Measurements from ENCODE around the gene TMEM151B.
"Not testable (repeated sequence)": the region's sequence is repeated elsewhere in the genome, so short reads cannot be mapped to it uniquely, and the experiment has no call there.

Gene TMEM151B

GRCh38 chr6:44230034-44230675 lies 40.1 kb upstream of the TMEM151B start:
- DNase-seq = no peak
- in situ Hi-C loops (cut with HindIII; ENCODE audit: low pct_ligation_motif_present, low pct_unique_long_range_greater_than_20kb, low sequenced_read_pairs) = no loop called here

- in situ Hi-C loops (cut with HindIII; ENCODE audit: low pct_ligation_motif_present, low pct_unique_long_range_greater_than_20kb, low sequenced_read_pairs); DNase-seq: not testable (repeated sequence)
Measured at GRCh38 chr6:44231426-44231825, 38.8 kb upstream of the TMEM151B start.

- in situ Hi-C loops (cut with HindIII; ENCODE audit: low pct_ligation_motif_present, low pct_unique_long_range_greater_than_20kb, low sequenced_read_pairs) = no loop called here
- DNase-seq = no peak
Measured at GRCh38 chr6:44232676-44233566, 37.3 kb upstream of the TMEM151B start.

- in situ Hi-C loops (cut with HindIII; ENCODE audit: low pct_ligation_motif_present, low pct_unique_long_range_greater_than_20kb, low sequenced_read_pairs) = no loop called here
Measured at GRCh38 chr6:44233567-44234100, 36.6 kb upstream of the TMEM151B start.

GRCh38 chr6:44234101-44235025 lies 35.9 kb upstream of the TMEM151B start:
- DNase-seq = peak; percentile 80
- in situ Hi-C loops (cut with HindIII; ENCODE audit: low pct_ligation_motif_present, low pct_unique_long_range_greater_than_20kb, low sequenced_read_pairs) = no loop called here

More at GRCh38 chr6:44233567-44234100, 36.6 kb upstream of the TMEM151B start:
- no peak for DNase-seq

- no peak for DNase-seq
- in situ Hi-C loops (cut with HindIII; ENCODE audit: low pct_ligation_motif_present, low pct_unique_long_range_greater_than_20kb, low sequenced_read_pairs) = no loop called here
Measured at GRCh38 chr6:44235269-44235668, 35.0 kb upstream of the TMEM151B start.

DNA sequence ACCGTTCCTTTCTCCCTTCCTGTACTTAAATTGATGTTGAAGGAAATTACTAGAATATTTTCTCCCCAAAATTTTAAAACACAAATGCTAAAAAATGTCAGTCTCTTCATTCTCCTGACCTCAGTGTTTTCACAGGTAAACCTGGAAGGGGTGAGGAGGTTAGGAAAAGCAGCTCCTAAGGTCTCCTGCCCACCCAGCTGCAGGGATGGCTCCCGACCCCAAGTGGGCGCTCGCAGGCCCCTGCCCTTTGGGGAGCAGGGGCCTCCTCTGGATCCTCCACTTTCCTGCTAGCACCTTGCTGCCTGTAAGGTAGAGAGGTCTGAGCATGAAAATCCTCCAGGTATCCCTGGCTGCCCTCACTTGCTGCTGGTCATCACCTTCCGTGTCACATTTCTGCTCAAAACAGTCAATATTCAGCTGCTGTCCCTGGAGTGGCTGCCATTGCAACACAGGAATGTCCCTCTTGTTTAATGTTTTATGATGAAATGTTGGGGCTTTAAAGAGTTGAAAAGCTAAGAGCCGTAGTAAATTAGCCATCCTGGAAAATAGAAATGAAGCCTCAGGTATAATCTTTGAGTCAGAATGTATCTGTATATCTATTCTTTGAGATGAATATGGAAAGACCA lies 34.2 kb upstream of the TMEM151B start:
- DNase-seq = no peak
- in situ Hi-C loops (cut with HindIII; ENCODE audit: low pct_ligation_motif_present, low pct_unique_long_range_greater_than_20kb, low sequenced_read_pairs) = no loop called here

DNA sequence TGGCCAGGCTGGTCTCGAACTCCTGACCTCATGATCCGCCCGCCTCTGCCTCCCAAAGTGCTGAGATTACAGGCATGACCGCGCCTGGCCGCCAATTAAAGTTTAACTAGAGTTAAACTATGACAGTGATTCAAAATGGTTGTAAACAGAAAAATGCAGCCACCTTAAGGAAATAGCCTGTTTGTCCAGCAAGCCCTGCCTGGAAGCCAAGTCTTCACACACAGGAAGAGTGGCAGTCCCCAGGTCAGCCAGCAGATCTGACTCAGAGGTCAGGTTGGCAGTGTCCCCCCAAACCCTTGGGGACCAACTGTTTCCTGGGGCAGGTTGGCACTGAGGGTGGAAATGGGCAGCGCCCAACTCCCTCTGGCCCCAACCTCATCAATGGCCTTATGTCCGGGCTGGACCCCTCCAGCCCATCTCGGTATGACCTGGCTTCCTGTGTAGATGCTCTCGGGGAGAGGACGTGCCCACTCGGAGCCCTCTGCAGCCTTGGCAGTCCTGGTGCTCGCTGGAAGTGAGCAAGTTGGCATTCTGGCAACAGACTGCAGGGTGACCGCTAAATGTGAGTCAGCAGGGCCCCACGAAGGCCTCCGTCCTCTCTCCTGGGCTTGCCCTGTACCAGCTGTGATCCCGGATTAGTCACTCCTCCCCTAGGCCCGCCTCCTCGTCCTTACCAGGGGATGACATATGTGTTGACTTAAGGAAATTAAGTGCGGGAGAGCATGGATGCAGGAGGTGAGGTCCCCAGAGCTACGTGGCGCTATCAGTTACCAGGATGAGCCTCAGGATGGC lies 33.0 kb upstream of the TMEM151B start:
- peak; percentile 98 for DNase-seq
- in situ Hi-C loops (cut with HindIII; ENCODE audit: low pct_ligation_motif_present, low pct_unique_long_range_greater_than_20kb, low sequenced_read_pairs) = no loop called here

DNA sequence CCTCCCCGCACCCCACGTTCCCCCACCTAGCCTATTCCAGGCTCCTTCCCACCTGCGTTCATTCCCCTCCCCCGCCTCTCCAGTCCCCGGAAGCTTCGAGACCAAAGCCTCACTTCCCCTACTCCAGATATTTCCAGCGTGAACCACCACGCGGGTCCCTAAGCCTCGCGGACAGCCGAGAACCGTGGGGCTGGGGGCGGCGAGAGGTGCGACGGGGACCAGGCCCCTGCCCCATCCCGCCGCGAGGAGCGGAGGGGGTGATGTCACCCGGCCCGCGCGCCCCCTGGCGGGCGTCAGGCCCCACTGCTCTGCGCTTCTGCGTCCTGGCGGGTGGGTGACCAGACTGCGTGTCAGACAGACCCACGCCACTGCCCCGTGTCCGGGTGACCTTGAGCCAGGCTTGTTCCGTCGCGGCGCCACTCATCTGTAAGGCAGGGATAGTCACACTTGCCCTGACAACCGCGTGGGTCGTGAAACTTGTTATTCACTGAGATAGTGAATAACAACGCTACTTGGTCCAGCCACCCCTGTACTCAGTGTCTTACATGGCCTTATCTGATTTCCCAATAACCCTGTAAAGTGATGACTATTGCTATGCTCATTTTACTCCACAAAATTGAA lies 32.3 kb upstream of the TMEM151B start:
- DNase-seq = peak; percentile 71
- in situ Hi-C loops (cut with HindIII; ENCODE audit: low pct_ligation_motif_present, low pct_unique_long_range_greater_than_20kb, low sequenced_read_pairs) = no loop called here

- no peak for DNase-seq
- in situ Hi-C loops (cut with HindIII; ENCODE audit: low pct_ligation_motif_present, low pct_unique_long_range_greater_than_20kb, low sequenced_read_pairs) = no loop called here
Measured at GRCh38 chr6:44238687-44239350, 31.4 kb upstream of the TMEM151B start.

- no peak for DNase-seq
- in situ Hi-C loops (cut with HindIII; ENCODE audit: low pct_ligation_motif_present, low pct_unique_long_range_greater_than_20kb, low sequenced_read_pairs) = no loop called here
Measured at GRCh38 chr6:44243345-44243744, 26.9 kb upstream of the TMEM151B start.

- no peak for DNase-seq
- in situ Hi-C loops (cut with HindIII; ENCODE audit: low pct_ligation_motif_present, low pct_unique_long_range_greater_than_20kb, low sequenced_read_pairs) = no loop called here
Measured at GRCh38 chr6:44245391-44245911, 24.8 kb upstream of the TMEM151B start.

DNA sequence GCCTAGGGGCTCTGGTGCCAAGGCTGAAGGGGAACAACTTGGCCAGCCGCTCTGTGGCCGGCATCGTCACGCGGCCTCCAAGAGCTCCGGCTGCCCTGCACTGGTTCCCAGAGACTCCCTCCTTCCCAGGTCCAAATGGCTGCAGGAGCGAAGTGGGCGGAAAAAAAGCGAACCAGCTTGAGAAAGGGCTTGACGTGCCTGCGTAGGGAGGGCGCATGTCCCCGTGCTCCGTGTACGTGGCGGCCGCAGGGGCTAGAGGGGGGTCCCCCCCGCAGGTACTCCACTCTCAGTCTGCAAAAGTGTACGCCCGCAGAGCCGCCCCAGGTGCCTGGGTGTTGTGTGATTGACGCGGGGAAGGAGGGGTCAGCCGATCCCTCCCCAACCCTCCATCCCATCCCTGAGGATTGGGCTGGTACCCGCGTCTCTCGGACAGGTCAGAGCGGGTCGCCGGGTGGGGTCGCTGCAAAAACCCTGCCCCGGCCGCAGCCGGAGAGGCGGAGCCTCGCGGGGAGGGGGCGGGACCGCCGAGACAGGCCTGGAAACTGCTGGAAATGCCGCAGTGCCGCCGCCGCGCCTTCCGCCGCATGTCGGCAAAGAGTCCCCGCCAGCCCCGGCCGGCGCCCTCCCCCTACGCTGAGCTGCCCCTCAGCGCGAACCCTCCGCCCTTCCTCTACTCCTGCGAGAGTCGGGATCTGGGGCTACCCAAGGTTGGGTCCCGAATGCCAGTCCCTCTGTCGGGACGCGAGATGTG lies 24.2 kb upstream of the TMEM151B start:
- peak; percentile 83 for DNase-seq
- in situ Hi-C loops (cut with HindIII; ENCODE audit: low pct_ligation_motif_present, low pct_unique_long_range_greater_than_20kb, low sequenced_read_pairs) = no loop called here

DNA sequence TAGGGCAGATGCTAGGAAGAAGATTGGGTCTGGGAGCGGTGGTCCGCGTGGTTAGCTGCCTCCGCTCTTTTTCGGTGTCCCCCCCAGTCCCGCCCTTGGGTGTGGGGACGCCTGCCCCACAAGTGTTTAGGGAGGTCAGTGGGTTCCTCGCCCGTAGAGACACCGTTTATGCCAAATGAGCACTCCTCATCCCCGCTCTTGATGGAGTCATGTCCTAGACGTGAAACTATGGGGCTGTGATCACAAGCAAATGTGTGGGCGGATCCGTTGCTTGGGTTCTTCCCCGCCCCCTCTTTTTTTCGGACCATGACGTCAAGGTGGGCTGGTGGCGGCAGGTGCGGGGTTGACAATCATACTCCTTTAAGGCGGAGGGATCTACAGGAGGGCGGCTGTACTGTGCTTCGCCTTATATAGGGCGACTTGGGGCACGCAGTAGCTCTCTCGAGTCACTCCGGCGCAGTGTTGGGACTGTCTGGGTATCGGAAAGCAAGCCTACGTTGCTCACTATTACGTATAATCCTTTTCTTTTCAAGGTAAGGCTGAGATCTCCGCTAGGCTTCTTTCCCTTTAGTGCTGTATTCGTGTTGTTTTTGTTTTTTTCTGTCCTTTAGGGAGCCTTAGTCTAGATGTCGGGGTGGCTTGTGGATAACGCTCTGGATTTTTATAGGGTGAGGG lies 23.4 kb upstream of the TMEM151B start, which contains the start of gene HSP90AB1:
Gene HSP90AB1, plus strand, starts transcription at position 439 of the 675 bp plus-strand sequence. CDS start 1,529 bp downstream, outside the sequence.
- in situ Hi-C loops (cut with HindIII; ENCODE audit: low pct_ligation_motif_present, low pct_unique_long_range_greater_than_20kb, low sequenced_read_pairs) = no loop called here
- DNase-seq = peak; percentile 97
